ENCODE results near the gene NKPD1.

Gene NKPD1

DNA sequence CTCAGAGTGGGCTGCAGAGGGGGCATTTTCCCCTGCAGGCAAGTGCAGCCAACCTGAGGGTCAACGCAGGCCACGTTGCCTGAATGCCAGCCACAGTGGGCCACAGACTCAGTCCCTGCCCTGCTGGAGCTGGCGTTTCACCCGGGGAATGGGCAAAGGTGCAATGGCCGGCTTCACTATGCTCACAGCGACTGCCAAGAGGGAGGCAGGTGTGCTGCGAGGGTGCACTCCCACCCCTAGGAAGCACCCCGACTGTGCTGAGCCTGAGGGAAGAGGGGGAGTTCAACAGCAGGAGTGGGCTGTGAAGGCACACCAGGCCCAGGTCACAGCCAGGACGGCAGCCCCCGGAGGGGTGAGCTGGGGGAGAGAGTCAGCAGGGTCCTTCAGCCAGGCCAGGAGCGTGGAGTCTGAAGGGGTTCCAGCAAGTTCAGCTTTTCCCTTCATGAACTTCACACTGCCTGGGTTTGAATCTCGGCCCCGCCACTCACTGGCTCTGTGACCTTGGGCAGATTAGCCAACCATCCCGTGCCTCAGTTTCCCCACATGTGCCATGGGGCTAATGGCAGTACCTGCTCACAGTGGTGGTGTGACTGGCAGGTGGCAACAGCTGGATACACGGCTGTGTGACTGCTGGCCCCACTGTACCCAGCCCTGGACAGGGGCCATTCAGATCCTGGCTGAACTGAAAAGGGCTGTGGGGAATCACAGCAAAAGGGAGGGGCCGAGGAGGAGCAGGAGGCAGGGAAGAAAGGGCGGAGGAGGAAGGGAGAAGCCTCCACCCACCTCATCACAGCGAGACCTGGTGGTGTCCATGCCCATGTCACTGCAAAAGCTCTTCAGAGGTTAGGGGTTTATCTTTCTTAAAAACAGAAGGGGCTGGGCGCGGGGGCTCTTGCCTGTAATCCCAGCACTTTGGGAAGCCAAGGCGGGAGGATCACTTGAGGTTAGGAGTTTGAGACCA, 9.6 kb upstream of the NKPD1 start:
- peaks cover 9% of the 10 kb centered on the region for H3K79me2 ChIP-seq
- no peaks in the 10 kb centered on the region for H3K36me3 ChIP-seq (ENCODE audit: control insufficient read depth, insufficient read depth, low read length)
- H3K4me3 ChIP-seq (ENCODE audit: low read depth, low read length): no peak overlapping the region
- H2AFZ ChIP-seq: no peak overlapping the region
- TF ChIP-seq, protein P1, sequence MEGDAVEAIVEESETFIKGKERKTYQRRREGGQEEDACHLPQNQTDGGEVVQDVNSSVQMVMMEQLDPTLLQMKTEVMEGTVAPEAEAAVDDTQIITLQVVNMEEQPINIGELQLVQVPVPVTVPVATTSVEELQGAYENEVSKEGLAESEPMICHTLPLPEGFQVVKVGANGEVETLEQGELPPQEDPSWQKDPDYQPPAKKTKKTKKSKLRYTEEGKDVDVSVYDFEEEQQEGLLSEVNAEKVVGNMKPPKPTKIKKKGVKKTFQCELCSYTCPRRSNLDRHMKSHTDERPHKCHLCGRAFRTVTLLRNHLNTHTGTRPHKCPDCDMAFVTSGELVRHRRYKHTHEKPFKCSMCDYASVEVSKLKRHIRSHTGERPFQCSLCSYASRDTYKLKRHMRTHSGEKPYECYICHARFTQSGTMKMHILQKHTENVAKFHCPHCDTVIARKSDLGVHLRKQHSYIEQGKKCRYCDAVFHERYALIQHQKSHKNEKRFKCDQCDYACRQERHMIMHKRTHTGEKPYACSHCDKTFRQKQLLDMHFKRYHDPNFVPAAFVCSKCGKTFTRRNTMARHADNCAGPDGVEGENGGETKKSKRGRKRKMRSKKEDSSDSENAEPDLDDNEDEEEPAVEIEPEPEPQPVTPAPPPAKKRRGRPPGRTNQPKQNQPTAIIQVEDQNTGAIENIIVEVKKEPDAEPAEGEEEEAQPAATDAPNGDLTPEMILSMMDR (IDR thresholded peaks at IDR 0.05): no peak
- H3K4me2 ChIP-seq (ENCODE audit: low read length): no peak overlapping the region
- no peaks in the 10 kb centered on the region for H3K27me3 ChIP-seq (ENCODE audit: control insufficient read depth, insufficient read depth, low read length)
- no peaks in the 10 kb centered on the region for H3K9me3 ChIP-seq (ENCODE audit: control insufficient read depth, low read length)
- H3K4me1 ChIP-seq: no peaks in the 10 kb centered on the region
- H3K9ac ChIP-seq: no peak overlapping the region
- H3K27ac ChIP-seq: peak overlapping the region; percentile 6

DNA sequence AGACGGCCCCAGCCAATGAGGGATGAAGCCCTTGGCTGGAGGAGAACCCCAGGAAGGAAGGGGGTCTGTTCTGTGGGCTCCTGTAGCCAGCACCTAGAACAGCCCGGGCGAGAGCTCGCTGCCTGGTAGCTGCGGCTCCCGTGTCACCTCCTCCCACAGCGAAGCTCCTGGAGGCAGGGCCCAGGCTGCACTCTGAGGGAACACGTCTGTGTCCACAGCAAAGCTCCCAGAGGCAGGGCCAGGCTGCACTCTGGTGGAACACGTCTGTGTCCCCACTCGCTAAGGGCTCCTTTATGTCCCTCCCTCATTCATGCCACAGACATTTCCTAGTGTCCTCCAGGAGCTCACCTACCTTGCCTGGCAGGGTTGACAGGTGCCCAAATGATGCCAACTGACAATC, 8.8 kb upstream of the NKPD1 start:
- Histone ChIP-seq H3K27ac (no peak overlapping the region), H3K4me2 (ENCODE audit: low read length) (no peak overlapping the region), H3K4me1 (no peaks in the 10 kb centered on the region), H3K27me3 (ENCODE audit: control insufficient read depth, insufficient read depth, low read length) (no peaks in the 10 kb centered on the region), H3K36me3 (ENCODE audit: control insufficient read depth, insufficient read depth, low read length) (no peaks in the 10 kb centered on the region), H2AFZ (no peak overlapping the region), H3K4me3 (ENCODE audit: low read depth, low read length) (no peak overlapping the region), H3K9me3 (ENCODE audit: control insufficient read depth, low read length) (no peaks in the 10 kb centered on the region), H3K79me2 (peaks cover 7% of the 10 kb centered on the region), H3K9ac (no peak overlapping the region)
- TF ChIP-seq, protein P1 (IDR thresholded peaks at IDR 0.05): no peak

DNA sequence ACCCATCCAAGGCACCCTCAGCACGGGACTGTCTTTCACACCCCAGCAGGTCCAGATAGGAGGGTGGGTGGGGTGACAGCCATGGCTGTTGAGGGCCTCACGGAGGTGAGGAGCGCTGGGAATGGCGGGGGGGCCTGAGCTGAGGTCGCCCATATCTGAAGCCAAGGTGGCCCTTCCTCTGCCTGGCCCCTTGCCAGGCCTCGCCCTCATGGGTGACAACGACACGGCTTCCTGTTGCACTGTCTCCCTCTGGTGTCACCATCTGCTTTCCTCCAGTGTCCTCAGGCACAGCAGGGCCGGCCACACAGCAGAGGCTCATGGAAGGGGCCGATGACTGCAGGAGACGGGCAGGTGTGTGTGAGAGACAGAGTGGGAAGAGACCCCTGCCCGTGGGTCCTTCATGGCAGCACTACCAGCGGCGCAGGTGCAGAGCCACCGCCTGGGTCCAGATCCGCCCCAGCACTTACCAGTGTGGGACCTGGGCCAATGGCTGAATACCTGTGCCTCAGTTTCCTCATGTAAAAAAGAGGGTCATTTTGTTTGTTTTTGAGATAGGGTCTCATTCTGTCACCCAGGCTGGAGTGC, 8.1 kb upstream of the NKPD1 start:
- no peaks in the 10 kb centered on the region for H3K4me1 ChIP-seq
- H3K79me2 ChIP-seq: peaks cover 3% of the 10 kb centered on the region
- no peak overlapping the region for H3K9ac ChIP-seq
- no peaks in the 10 kb centered on the region for H3K9me3 ChIP-seq (ENCODE audit: control insufficient read depth, low read length)
- H3K4me2 ChIP-seq (ENCODE audit: low read length): no peak overlapping the region
- H2AFZ ChIP-seq: no peak overlapping the region
- no peaks in the 10 kb centered on the region for H3K27me3 ChIP-seq (ENCODE audit: control insufficient read depth, insufficient read depth, low read length)
- TF ChIP-seq, protein P1 (IDR thresholded peaks at IDR 0.05): no peak
- no peaks in the 10 kb centered on the region for H3K36me3 ChIP-seq (ENCODE audit: control insufficient read depth, insufficient read depth, low read length)
- H3K4me3 ChIP-seq (ENCODE audit: low read depth, low read length): no peak overlapping the region
- H3K27ac ChIP-seq: no peak overlapping the region

- Histone ChIP-seq H3K79me2 (no peaks in the 10 kb centered on the region), H3K9me3 (ENCODE audit: control insufficient read depth, low read length) (no peaks in the 10 kb centered on the region), H3K4me2 (ENCODE audit: low read length) (no peak overlapping the region), H3K9ac (no peak overlapping the region), H2AFZ (no peak overlapping the region), H3K27me3 (ENCODE audit: control insufficient read depth, insufficient read depth, low read length) (no peaks in the 10 kb centered on the region), H3K27ac (no peak overlapping the region), H3K4me3 (ENCODE audit: low read depth, low read length) (no peak overlapping the region), H3K36me3 (ENCODE audit: control insufficient read depth, insufficient read depth, low read length) (no peaks in the 10 kb centered on the region), H3K4me1 (no peaks in the 10 kb centered on the region)
- TF ChIP-seq, protein P1 (IDR thresholded peaks at IDR 0.05): no peak
Measured at GRCh38 chr19:45166723-45167252, 6.0 kb upstream of the NKPD1 start.

Data from parathyroid adenoma (tissue), 2 donors.